Hepatocyte (in vitro differentiated cells): ENCODE results near the gene PSMD2. TPM values are rescaled to one million over a fixed set of nuclear protein-coding genes. Genes with fewer than 3 reads are reported as not detected.

Experiments
- DNase-seq: peaks from one replicate; pipeline ENCODE4 v3.0.0-alpha.2; 2016; ENCODE audit warnings: low spot score
- H2AFZ ChIP-seq: fragments of 200-600 bp; sonication (generic); 2 replicates; pipeline ENCODE4 v1.6.0; 2016; ENCODE audit warnings: antibody characterized with exemption, mild to moderate bottlenecking
- H3K27ac ChIP-seq: fragments of 200-600 bp; sonication (generic); 2 replicates; pipeline ENCODE4 v1.5.1; 2016; ENCODE audit warnings: mild to moderate bottlenecking
- H3K27me3 ChIP-seq: fragments of 200-600 bp; sonication (generic); 2 replicates; pipeline ENCODE4 v1.6.1; 2016
- H3K36me3 ChIP-seq: fragments of 200-600 bp; sonication (generic); replicated peaks from 2 replicates; pipeline ENCODE4 v1.5.1; 2016; ENCODE audit warnings: low read depth; ENCODE audit not compliant: insufficient read depth
- H3K4me1 ChIP-seq: fragments of 200-600 bp; sonication (generic); 2 replicates; pipeline ENCODE4 v1.5.1; 2016; ENCODE audit warnings: mild to moderate bottlenecking, moderate library complexity; ENCODE audit not compliant: insufficient read depth
- H3K4me2 ChIP-seq: fragments of 200-600 bp; sonication (generic); 2 replicates; pipeline ENCODE4 v1.6.0; 2016
- H3K4me3 ChIP-seq: fragments of 200-600 bp; sonication (generic); 2 replicates; pipeline ENCODE4 v1.5.1; 2016; ENCODE audit warnings: mild to moderate bottlenecking
- H3K79me2 ChIP-seq: fragments of 200-600 bp; sonication (generic); 2 replicates; pipeline ENCODE4 v1.6.0; 2017; ENCODE audit warnings: mild to moderate bottlenecking
- H3K9me2 ChIP-seq: fragments of 200-600 bp; sonication (generic); replicated peaks from 2 replicates; pipeline ENCODE4 v1.6.0; 2017; ENCODE audit warnings: mild to moderate bottlenecking; ENCODE audit not compliant: insufficient read depth
- H3K9me3 ChIP-seq: fragments of 200-600 bp; sonication (generic); 2 replicates; pipeline ENCODE4 v1.5.1; 2016; ENCODE audit warnings: low read depth, mild to moderate bottlenecking
- H4K20me1 ChIP-seq: fragments of 200-600 bp; sonication (generic); 2 replicates; pipeline ENCODE4 v1.6.0; 2016; ENCODE audit warnings: mild to moderate bottlenecking; ENCODE audit not compliant: insufficient read depth, poor library complexity, severe bottlenecking
- CTCF ChIP-seq: fragments of 200-600 bp; sonication (generic); IDR thresholded peaks from 2 replicates; pipeline ENCODE4 v1.5.1; 2016; ENCODE audit warnings: antibody characterized with exemption, mild to moderate bottlenecking; ENCODE audit not compliant: poor library complexity
- EZH2 ChIP-seq: fragments of 200-600 bp; sonication (generic); IDR thresholded peaks from 2 replicates; pipeline ENCODE4 v1.6.1; 2016; ENCODE audit warnings: antibody characterized with exemption, mild to moderate bottlenecking, borderline replicate concordance
- EZH2phosphoT487 ChIP-seq: fragments of 200-600 bp; sonication (generic); IDR thresholded peaks from one replicate; pipeline ENCODE4 v1.6.1; 2018; ENCODE audit warnings: antibody characterized with exemption, mild to moderate bottlenecking, low read depth, moderate library complexity; ENCODE audit not compliant: unreplicated experiment, severe bottlenecking
- WGBS: methylation state at CpG from one replicate; pipeline ENCODE4 v1.1.6; 2016; ENCODE audit warnings: low lambda C conversion rate; ENCODE audit errors: missing lambda C conversion rate; 5-methylcytosine and 5-hydroxymethylcytosine counted together
- polyA plus RNA-seq: library from polyadenylated mRNA; unstranded; fragments of >200 nt; fragmentation: Nextera tagmentation; extraction: Ambion mirVana; gene quantifications from 2 replicates; pipeline ENCODE4 v1.2.1, GENCODE V29; 2016
- total RNA-seq: library from RNA; depleted of rRNA; stranded (reverse); fragments of >200 nt; gene quantifications from 2 replicates; pipeline ENCODE4 v1.2.3, GENCODE V29; 2014

The PSMD2 gene
- total and polyA plus RNA-seq, 2 experiments from 2014 or later, result 232 to 241 TPM

- Histone ChIP-seq H3K4me1 (peaks cover 27% of the 10 kb centered on the region), H3K36me3 (no peaks in the 10 kb centered on the region), H3K27ac (peak overlapping the region; percentile 59), H3K4me3 (no peak overlapping the region), H3K9me2 (no peaks in the 10 kb centered on the region), H3K4me2 (no peak overlapping the region), H2AFZ (no peak overlapping the region), H3K9me3 (no peaks in the 10 kb centered on the region), H3K27me3 (no peaks in the 10 kb centered on the region), H3K79me2 (no peaks in the 10 kb centered on the region), H4K20me1 (no peaks in the 10 kb centered on the region)
- TF ChIP-seq EZH2phosphoT487 (no peak), EZH2 (no peak)
- DNase-seq, result no peak
- WGBS, result 82% methylated on average over 4 of the region's 4 CpGs
These were observed 49.0 kb downstream of the PSMD2 start for GRCh38 chr3:184348057-184348382.

- no peak overlapping the region for H3K27ac ChIP-seq
- peaks cover 25% of the 10 kb centered on the region for H3K4me1 ChIP-seq
- DNase-seq, result no peak
- no peak overlapping the region for H3K4me3 ChIP-seq
- H3K9me3 ChIP-seq, result no peaks in the 10 kb centered on the region
- H2AFZ ChIP-seq, result no peak overlapping the region
- H4K20me1 ChIP-seq, result no peaks in the 10 kb centered on the region
- H3K27me3 ChIP-seq, result no peaks in the 10 kb centered on the region
- TF ChIP-seq CTCF (no peak), EZH2phosphoT487 (no peak), EZH2 (no peak)
- H3K79me2 ChIP-seq, result no peaks in the 10 kb centered on the region
- no peak overlapping the region for H3K4me2 ChIP-seq
- 79% methylated on average over 10 of the region's 10 CpGs for WGBS
- H3K36me3 ChIP-seq, result no peaks in the 10 kb centered on the region
- no peaks in the 10 kb centered on the region for H3K9me2 ChIP-seq
These were observed 50.8 kb downstream of the PSMD2 start for GRCh38 chr3:184349563-184350470.

- Histone ChIP-seq H3K9me3 (no peaks in the 10 kb centered on the region), H3K27me3 (no peaks in the 10 kb centered on the region), H3K27ac (no peak overlapping the region), H2AFZ (no peak overlapping the region), H3K36me3 (no peaks in the 10 kb centered on the region), H3K4me1 (peaks cover 17% of the 10 kb centered on the region), H3K79me2 (no peaks in the 10 kb centered on the region), H3K4me2 (no peak overlapping the region), H4K20me1 (no peaks in the 10 kb centered on the region), H3K9me2 (no peaks in the 10 kb centered on the region), H3K4me3 (no peak overlapping the region)
- DNase-seq, result no peak
- TF ChIP-seq EZH2 (no peak), CTCF (no peak), EZH2phosphoT487 (no peak)
- WGBS, result 96% methylated on average over 6 of the region's 6 CpGs
These were observed 51.6 kb downstream of the PSMD2 start for GRCh38 chr3:184350618-184351017.

DNA sequence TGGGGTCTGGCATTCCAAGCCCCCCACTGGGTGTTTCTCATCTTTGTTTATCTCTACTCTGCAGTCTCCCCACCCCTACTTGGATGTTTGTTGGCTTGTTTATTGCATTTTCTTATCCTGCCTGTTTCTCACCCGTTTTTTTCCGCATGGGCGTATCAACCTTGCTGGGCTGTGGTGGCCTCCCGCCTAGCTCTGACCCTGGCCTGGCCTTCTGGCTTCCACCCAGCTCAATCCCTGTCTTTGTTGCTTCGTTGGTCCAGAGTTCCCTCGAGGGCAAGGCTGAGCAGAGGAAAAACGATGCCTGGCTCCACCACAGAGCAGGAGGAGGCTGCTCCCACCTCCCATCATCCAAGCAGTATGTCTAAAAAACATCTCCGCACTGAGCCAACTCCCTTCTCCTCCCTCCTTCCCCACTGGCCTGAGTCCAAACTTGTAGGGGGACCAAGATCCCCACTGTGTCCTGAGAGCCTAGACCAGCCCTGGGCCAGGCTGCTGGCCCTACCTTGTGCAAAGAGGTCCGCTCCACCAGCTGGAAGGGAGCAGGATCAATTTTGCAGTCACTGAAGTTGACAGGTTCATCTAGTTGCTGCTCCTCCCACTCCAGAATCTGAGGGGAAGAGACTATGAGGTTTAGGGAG lies 52.6 kb downstream of the PSMD2 start:
- WGBS, result 64% methylated on average over 9 of the region's 9 CpGs
- TF ChIP-seq EZH2, result no peak
- TF ChIP-seq EZH2phosphoT487, result no peak
- TF ChIP-seq CTCF, result no peak
- DNase-seq, result no peak
- Histone ChIP-seq H3K4me1 (peaks cover 9% of the 10 kb centered on the region), H2AFZ (no peak overlapping the region), H3K27ac (peak overlapping the region; percentile 71), H4K20me1 (no peaks in the 10 kb centered on the region), H3K36me3 (no peaks in the 10 kb centered on the region), H3K9me3 (no peaks in the 10 kb centered on the region), H3K4me2 (no peak overlapping the region), H3K79me2 (no peaks in the 10 kb centered on the region), H3K27me3 (no peaks in the 10 kb centered on the region), H3K4me3 (no peak overlapping the region), H3K9me2 (no peaks in the 10 kb centered on the region)
